ENCODE measurements around the gene LMF1.

- no peak for TF ChIP-seq POLR2AphosphoS5 (IDR thresholded peaks at IDR 0.05)
- TF ChIP-seq POLR2A (IDR thresholded peaks at IDR 0.05) = no peak
Observed at GRCh38 chr16:805474-805873, 165.3 kb downstream of the LMF1 start.

Data from prostate gland (tissue), 1 donor.